NCI-H2227 treated with DMSO at 0.1 percent for 48 hours (cell line): Measurements from ENCODE around the gene ZNF3.

Experiments
- DNase-seq: peaks from one replicate; lab custom pipeline; 2025; lab: John Stamatoyannopoulos, UW

Gene ZNF3

GRCh38 chr7:100051611-100052010 is 29.9 kb downstream of the ZNF3 start:
- no peak for DNase-seq

DNA sequence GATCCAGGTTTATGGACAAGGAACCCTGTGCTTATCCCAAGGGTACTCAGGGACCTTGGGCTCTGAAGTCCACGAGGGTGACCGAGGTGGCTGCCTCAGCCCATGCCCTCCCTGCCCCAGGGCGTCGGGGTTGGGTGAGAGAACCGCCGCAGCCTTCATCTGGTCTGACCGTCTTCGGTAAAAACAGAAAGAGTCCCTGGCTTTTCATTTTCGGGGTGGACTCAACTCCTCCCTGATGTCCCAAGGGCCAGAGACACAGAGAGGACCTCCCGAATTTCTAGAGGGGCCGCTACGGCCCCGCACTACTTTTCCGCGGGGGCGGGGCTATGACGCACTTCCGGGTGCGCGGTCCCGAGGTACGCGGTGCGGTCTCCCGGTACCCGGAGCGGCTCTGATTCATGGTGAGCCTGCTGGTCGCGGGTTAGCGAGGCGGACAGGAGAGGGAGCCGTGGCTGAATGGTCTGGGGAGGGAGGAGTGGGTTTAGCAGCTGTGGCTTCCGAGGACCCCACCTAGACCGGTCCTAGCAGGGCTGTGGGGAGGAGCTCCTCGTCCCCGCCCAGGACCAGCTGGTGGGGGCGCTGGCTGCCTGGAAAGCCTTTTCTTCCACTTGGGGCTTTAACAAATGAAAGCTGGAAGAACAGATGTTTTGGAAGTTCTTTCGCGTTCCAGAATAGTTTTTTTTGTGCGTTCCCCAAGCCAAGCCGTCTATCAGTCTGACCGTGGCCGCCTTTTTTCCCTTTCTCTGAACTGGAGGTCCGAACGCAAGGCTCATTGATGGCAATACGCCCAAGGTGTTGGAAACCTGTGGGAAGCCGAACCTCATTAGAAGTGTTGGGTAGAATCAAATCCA is 31.9 kb downstream of the ZNF3 start, which contains the start of gene ZSCAN21:
ZSCAN21 (plus strand) TSS at position 334 of the 851 bp plus-strand sequence. CDS start 7,233 bp downstream, outside the sequence.
- peak; percentile 84 for DNase-seq

DNA sequence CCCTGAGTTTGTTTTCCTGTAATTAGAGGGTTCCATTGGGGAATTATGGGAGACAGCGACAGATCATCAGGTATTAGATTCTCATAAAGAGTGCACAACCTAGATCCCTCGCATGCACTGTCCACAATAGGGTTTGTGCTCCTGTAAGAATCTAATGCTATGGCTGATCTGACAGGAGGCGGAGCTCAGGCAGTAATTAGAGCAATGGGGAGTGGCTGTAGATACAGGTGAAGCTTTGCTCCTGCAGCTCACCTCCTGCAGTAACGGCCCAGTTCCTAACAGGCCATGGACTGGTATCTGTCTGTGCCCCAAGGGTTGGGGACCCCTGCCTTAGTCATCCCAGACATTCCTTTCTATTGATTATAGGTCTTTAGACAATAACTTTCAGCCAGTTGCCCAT is 32.8 kb downstream of the ZNF3 start:
- no peak for DNase-seq

GRCh38 chr7:100044718-100045117 is 36.8 kb downstream of the ZNF3 start:
- no peak for DNase-seq

DNA sequence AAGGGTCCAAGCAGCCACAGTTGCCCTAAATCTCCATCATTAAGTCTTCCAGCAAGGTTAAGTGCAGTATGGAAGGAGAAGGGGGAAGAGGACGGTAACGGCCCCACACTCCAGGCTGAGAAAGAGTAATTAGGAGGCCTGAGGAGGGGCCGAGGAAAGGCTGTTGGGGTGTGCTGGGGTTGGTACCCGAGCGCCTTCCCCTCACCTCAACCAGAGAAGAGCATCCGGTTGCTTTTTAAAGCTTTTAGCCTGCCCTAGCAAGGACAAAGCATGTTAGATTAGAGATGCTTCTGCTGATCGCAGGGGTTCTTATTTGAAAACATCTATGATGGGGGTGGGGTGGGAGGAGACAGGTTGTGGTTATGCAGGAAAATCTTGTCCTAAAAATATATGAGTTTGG is 40.9 kb downstream of the ZNF3 start:
- no peak for DNase-seq

DNA sequence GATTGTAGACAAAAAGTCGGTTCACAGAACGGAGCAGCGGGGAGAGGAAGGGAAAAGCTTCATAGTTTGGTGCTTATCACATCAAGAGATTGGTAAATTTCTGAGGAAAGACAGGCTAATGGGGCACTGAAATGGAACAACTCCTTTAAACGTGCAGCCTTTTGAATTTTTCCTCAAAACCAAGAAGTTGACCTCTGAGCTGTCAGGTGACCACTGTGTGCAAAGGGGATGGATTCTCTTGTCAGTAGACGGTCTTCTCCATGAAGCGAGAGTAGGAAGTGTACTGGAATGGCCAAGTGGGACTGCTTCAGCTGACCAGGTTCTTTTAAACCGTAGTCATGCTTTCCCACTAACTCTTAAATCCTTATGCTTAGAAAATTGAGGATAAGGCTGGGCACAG is 43.2 kb downstream of the ZNF3 start:
- no peak for DNase-seq

- no peak for DNase-seq
Measured at GRCh38 chr7:100035876-100036275, 45.6 kb downstream of the ZNF3 start.

GRCh38 chr7:100034871-100035510 is 46.5 kb downstream of the ZNF3 start:
- DNase-seq: no peak

GRCh38 chr7:100033526-100033925 is 48.0 kb downstream of the ZNF3 start:
- no peak for DNase-seq

DNA sequence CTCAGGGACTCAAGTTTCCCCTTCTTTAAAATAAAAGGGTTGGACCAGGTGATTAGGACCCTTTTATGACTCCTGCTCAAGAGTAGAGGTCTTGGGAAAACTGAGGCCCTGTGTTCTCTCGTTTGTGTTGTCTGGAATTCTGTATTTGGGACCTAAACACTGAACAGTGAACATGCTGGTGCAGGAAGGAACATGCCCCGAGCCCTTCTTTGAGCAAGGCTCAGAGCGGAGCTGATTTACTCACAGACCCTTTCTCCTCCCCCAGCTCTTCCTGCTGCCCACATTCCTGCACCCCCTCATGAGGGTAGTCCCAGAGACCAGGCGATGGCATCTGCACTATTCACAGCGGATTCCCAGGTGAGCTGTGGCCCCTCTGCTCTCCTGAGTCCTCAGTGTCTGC is 51.9 kb downstream of the ZNF3 start:
- DNase-seq: no peak

DNA sequence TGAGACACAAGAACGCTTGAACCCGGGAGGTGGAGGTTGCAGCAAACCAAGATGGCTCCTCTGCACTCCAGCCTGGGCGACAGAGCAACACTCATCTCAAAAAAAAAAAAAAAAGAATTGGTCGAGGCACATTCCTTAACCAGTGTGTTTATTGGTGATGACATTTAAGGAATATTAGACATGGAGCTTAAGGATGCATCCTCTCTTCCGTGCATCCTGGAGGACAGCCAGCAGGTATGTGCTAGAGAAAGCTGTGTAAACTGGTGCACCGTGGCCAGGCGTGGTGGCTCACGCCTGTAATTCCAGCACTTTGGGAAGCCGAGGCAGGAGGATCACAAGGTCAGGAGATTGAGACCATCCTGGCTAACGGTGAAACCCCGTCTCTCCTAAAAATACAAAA is 54.3 kb downstream of the ZNF3 start:
- no peak for DNase-seq

DNA sequence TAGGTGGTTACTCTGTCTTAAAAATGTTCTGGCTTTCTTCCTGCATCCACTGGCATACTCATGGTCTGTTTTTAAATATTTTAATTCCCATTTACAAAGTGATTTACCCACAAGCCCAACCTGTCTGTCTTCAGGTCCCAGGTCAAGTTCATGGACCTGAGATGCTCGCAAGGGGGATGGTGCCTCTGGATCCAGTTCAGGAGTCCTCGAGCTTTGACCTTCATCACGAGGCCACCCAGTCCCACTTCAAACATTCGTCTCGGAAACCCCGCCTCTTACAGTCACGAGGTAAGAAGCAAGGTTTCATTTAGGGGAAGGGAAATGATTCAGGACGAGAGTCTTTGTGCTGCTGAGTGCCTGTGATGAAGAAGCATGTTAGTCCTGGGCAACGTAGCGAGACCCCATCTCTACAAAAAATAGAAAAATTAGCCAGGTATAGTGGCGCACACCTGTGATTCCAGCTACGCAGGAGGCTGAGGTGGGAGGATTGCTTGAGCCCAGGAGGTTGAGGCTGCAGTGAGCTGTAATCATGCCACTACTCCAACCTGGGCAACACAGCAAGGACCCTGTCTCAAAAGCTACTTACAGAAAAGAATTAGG is 57.4 kb downstream of the ZNF3 start:
- no peak for DNase-seq

- no peak for DNase-seq
Measured at GRCh38 chr7:100023526-100023925, 58.0 kb downstream of the ZNF3 start.

DNA sequence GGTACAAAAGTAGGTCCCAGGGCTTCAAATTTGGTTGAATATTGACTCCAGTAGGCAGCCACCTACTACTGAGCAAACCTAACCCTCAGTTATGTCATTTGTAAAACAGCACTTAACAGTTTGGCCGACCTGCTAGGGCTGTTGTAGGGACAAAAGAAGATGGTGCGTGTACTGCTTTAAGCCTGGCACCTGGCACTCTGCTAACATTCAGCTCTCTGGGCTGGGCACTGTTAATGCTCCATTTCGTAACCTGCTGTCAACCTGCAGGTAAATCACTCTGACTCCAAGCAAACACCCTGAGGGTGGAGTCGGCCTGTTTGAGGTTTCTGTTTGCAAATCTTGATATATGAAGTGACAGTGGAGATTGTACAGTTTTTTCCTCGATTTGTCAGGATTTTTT is 58.9 kb downstream of the ZNF3 start:
- no peak for DNase-seq

- DNase-seq: no peak
Measured at GRCh38 chr7:100021297-100021696, 60.2 kb downstream of the ZNF3 start.
